ENCODE measurements around the gene TSKU.

The TSKU gene

GRCh38 chr11:76771446-76772099, 11.6 kb upstream of the TSKU start:
- no peak for DNase-seq

- no peak for DNase-seq
Measured at GRCh38 chr11:76772100-76772782, 10.9 kb upstream of the TSKU start.

- DNase-seq, result no peak
Measured at GRCh38 chr11:76772783-76773106, 10.4 kb upstream of the TSKU start.

GRCh38 chr11:76773921-76774361, 9.2 kb upstream of the TSKU start:
- no peak for DNase-seq

GRCh38 chr11:76776472-76776871, 6.7 kb upstream of the TSKU start:
- DNase-seq, result no peak

- no peak for DNase-seq
Measured at GRCh38 chr11:76777305-76777704, 5.9 kb upstream of the TSKU start.

GRCh38 chr11:76777876-76778275, 5.3 kb upstream of the TSKU start:
- DNase-seq, result no peak

- no peak for DNase-seq
Measured at GRCh38 chr11:76778874-76779273, 4.3 kb upstream of the TSKU start.

GRCh38 chr11:76781046-76781801, 1.9 kb upstream of the TSKU start:
- no peak for DNase-seq

- no peak for DNase-seq
Measured at GRCh38 chr11:76781807-76782530, 1.2 kb upstream of the TSKU start.

- peak; percentile 81 for DNase-seq
Measured at GRCh38 chr11:76782531-76783293, 444 bp upstream of the TSKU start.

GRCh38 chr11:76783896-76784813, 999 bp downstream of the TSKU start:
- DNase-seq, result no peak

GRCh38 chr11:76785513-76785912, 2.4 kb downstream of the TSKU start:
- no peak for DNase-seq

GRCh38 chr11:76786016-76786415, 2.9 kb downstream of the TSKU start:
- no peak for DNase-seq

- DNase-seq, result no peak
Measured at GRCh38 chr11:76786441-76787014, 3.4 kb downstream of the TSKU start.

- DNase-seq, result no peak
Measured at GRCh38 chr11:76787271-76787670, 4.1 kb downstream of the TSKU start.

GRCh38 chr11:76787911-76788596, 4.9 kb downstream of the TSKU start:
- DNase-seq, result no peak

- DNase-seq, result peak; percentile 8
Measured at GRCh38 chr11:76788661-76789442, 5.7 kb downstream of the TSKU start.

GRCh38 chr11:76789443-76789719, 6.2 kb downstream of the TSKU start:
- no peak for DNase-seq

- DNase-seq, result no peak
Measured at GRCh38 chr11:76790251-76790650, 7.1 kb downstream of the TSKU start.
